Measurements from ENCODE around the gene GPR155.

GPR155 gene

DNA sequence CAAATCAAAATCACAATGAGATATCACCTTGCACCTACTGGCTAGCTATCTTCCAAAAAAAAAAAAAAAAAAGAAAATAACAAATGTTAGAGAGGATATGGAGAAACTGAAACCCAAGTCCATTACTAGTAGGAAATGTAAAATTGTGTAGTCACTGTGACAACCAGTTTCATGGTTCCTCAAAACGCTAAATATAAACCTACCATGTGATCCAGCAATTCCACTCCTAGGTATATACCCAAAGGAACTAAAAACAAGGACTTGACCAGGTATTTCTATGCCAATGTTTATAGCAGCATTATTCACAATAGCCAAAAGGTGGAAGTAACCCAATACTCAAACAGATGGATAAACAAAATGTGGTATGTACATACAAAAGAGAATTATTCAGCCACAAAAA lies 103.0 kb downstream of the GPR155 start:
- DNase-seq = no peak
- peaks cover 59% of the 10 kb centered on the region for H3K36me3 ChIP-seq (ENCODE audit: control insufficient read depth, insufficient read depth, low read length)

More for the DNA sequence above, 103.0 kb downstream of the GPR155 start:
- no peaks in the 10 kb centered on the region for H3K4me1 ChIP-seq (ENCODE audit: control insufficient read depth, insufficient read depth, low read length, poor library complexity, severe bottlenecking)
- H3K27ac ChIP-seq (ENCODE audit: insufficient read depth, low read length, poor library complexity, severe bottlenecking) = no peak overlapping the region
- H3K27me3 ChIP-seq (replicated peaks; ENCODE audit: control insufficient read depth, insufficient read depth, low read length, poor library complexity, severe bottlenecking) = no peaks in the 10 kb centered on the region
- H3K4me3 ChIP-seq (ENCODE audit: insufficient read depth, low read depth, low read length, poor library complexity, severe bottlenecking) = no peak overlapping the region
- H3K9me3 ChIP-seq (ENCODE audit: control insufficient read depth, low read length) = no peaks in the 10 kb centered on the region

All from effector memory CD4-positive, alpha-beta T cell (primary cell).